Fibroblast of lung (primary cell): ENCODE results near the gene SCN10A. TPM values are rescaled to one million over a fixed set of nuclear protein-coding genes. Genes with fewer than 3 reads are reported as not detected.

ENCODE experiments used
- DNase-seq, 2 donors: peaks; one replicate each; pipeline versions ENCODE4 v3.0.0 to v3.0.0-alpha.2; 2010; ENCODE audit warnings: low read depth in 2 of 2
- H2AFZ ChIP-seq: 2 replicates; pipeline ENCODE4 v1.5.1; 2012; ENCODE audit warnings: low read length, control low read depth, inconsistent platforms
- H3K27ac ChIP-seq: 2 replicates; pipeline ENCODE4 v1.5.1; 2011; ENCODE audit warnings: low read length, control low read depth; ENCODE audit not compliant: insufficient read depth
- H3K27me3 ChIP-seq: 2 replicates; pipeline ENCODE4 v1.5.1; 2011; ENCODE audit warnings: mild to moderate bottlenecking, low read length; ENCODE audit not compliant: control insufficient read depth, insufficient read depth
- H3K36me3 ChIP-seq: 2 replicates; pipeline ENCODE4 v1.5.1; 2011; ENCODE audit warnings: low read length; ENCODE audit not compliant: control insufficient read depth, insufficient read depth
- H3K4me1 ChIP-seq: 2 replicates; pipeline ENCODE4 v1.5.1; 2011; ENCODE audit warnings: low read length; ENCODE audit not compliant: control insufficient read depth, insufficient read depth; ENCODE audit errors: extremely low read depth
- H3K4me2 ChIP-seq: 2 replicates; pipeline ENCODE4 v1.5.1; 2011; ENCODE audit warnings: low read length, control low read depth; ENCODE audit not compliant: insufficient read depth; ENCODE audit errors: extremely low read depth
- H3K4me3 ChIP-seq, 4 experiments: fragments of 200-600 bp in 1 of 4; sonication (generic) in 1 of 4; replicated peaks in 1 of 4; 2 replicates each; pipeline ENCODE4 v1.5.1; 2011 to 2016; ENCODE audit warnings: low read length in 4 of 4, low read depth in 3 of 4, mild to moderate bottlenecking in 3 of 4, control low read depth in 2 of 4, inconsistent platforms in 1 of 4, mixed read lengths in 1 of 4; ENCODE audit not compliant: insufficient read depth in 1 of 4; ENCODE audit errors: control extremely low read depth in 1 of 4
- H3K79me2 ChIP-seq: 2 replicates; pipeline ENCODE4 v1.5.1; 2012; ENCODE audit warnings: mild to moderate bottlenecking, low read length, inconsistent platforms; ENCODE audit not compliant: control insufficient read depth, insufficient read depth
- H3K9ac ChIP-seq: 2 replicates; pipeline ENCODE4 v1.5.1; 2011; ENCODE audit warnings: mild to moderate bottlenecking, low read length, control low read depth; ENCODE audit not compliant: insufficient read depth
- H3K9me3 ChIP-seq: 2 replicates; pipeline ENCODE4 v1.5.1; 2012; ENCODE audit warnings: low read depth, low read length; ENCODE audit not compliant: control insufficient read depth, insufficient read depth
- H4K20me1 ChIP-seq: 2 replicates; pipeline ENCODE4 v1.5.1; 2011; ENCODE audit warnings: low read length; ENCODE audit not compliant: control insufficient read depth, insufficient read depth; ENCODE audit errors: extremely low read depth
- EZH2 ChIP-seq: IDR thresholded peaks from 2 replicates; pipeline ENCODE4 v1.5.1; 2012; ENCODE audit warnings: low read length, control low read depth, mild to moderate bottlenecking; ENCODE audit errors: missing control alignments
- polyA plus RNA-seq, 2 donors: library from polyadenylated mRNA; depleted of rRNA in 1 of 2; stranded (reverse) in 1 of 2; unstranded in 1 of 2; fragments of >200 nt; gene quantifications; 2 replicates each; pipeline ENCODE4 v1.2.1, GENCODE V29; 2011 to 2012; ENCODE audit warnings: missing spikeins in 1 of 2
- total RNA-seq: library from RNA; depleted of rRNA; stranded (reverse); fragments of >200 nt; gene quantifications from 2 replicates; pipeline ENCODE4 v1.2.1, GENCODE V29; 2014
- TF ChIP-seq, protein P1 (sequence below), 2 donors: IDR thresholded peaks in 1 of 2; conservative IDR thresholded peaks in 1 of 2; 1 replicate in 1 of 2; 2 replicates in 1 of 2; pipeline ENCODE4 v1.5.1; 2011 to 2012; ENCODE audit warnings: low read length in 2 of 2, control low read depth in 1 of 2, inconsistent platforms in 1 of 2, low read depth in 1 of 2, mild to moderate bottlenecking in 1 of 2

SCN10A gene
- total and polyA plus RNA-seq, 2 donors (not counting 1 experiment from before 2014, with no cell fraction given), result not detected

DNA sequence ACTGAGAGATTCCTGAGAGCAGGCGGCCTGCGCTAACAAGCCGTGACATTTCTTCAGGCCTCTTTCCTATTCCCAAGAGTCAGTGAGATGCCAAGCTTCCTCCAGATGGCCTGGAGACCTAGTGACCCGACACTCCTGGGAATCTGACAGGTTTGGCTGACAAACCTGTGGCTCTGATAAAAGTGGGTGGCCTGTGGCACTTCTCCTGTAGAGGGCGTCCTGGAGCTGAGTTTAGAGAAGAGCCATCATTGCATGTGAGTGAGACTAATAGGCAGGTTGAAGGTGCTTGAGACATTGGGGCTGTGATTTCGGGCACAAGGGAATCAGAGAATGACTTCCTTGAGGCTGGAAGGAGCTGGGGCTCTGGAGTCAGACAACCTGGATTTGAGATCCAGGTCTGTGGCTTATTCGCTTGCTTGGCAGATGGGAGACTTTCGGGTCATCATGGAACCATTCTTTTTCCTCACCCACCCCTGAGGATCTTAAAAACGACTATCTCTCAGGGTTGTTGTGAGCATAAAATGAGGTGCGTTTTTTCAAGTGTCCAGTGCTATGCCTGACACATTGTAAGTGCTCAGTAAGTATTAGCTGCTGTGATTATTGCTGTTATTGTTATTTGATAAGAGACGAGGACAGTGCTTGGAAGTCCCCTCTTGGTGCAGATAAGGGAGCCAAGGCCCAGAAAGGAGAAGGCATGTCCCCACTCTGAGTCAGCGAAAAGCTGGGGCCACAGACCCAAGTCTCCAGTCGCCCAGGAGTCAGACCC, 77.2 kb downstream of the SCN10A start:
- no peaks in the 10 kb centered on the region for H3K9me3 ChIP-seq
- H3K27ac ChIP-seq, result no peak overlapping the region
- H2AFZ ChIP-seq, result no peak overlapping the region
- no peak overlapping the region for H3K4me2 ChIP-seq
- no peaks in the 10 kb centered on the region for H3K4me1 ChIP-seq
- H3K27me3 ChIP-seq, result no peaks in the 10 kb centered on the region
- H3K36me3 ChIP-seq, result no peaks in the 10 kb centered on the region
- TF ChIP-seq, protein P1, sequence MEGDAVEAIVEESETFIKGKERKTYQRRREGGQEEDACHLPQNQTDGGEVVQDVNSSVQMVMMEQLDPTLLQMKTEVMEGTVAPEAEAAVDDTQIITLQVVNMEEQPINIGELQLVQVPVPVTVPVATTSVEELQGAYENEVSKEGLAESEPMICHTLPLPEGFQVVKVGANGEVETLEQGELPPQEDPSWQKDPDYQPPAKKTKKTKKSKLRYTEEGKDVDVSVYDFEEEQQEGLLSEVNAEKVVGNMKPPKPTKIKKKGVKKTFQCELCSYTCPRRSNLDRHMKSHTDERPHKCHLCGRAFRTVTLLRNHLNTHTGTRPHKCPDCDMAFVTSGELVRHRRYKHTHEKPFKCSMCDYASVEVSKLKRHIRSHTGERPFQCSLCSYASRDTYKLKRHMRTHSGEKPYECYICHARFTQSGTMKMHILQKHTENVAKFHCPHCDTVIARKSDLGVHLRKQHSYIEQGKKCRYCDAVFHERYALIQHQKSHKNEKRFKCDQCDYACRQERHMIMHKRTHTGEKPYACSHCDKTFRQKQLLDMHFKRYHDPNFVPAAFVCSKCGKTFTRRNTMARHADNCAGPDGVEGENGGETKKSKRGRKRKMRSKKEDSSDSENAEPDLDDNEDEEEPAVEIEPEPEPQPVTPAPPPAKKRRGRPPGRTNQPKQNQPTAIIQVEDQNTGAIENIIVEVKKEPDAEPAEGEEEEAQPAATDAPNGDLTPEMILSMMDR (conservative IDR thresholded peaks at IDR 0.05 in 1 of 2, IDR thresholded peaks at IDR 0.05 in 1 of 2; ENCODE audit: low read depth in 1 of 2, low read length in 2 of 2), result peak; percentile 54 to 81
- no peak for TF ChIP-seq EZH2
- no peak overlapping the region for H3K9ac ChIP-seq
- H3K79me2 ChIP-seq, result no peaks in the 10 kb centered on the region
- DNase-seq, result peak; percentile 3 to 41
- no peak overlapping the region for H3K4me3 ChIP-seq
- no peaks in the 10 kb centered on the region for H4K20me1 ChIP-seq

DNA sequence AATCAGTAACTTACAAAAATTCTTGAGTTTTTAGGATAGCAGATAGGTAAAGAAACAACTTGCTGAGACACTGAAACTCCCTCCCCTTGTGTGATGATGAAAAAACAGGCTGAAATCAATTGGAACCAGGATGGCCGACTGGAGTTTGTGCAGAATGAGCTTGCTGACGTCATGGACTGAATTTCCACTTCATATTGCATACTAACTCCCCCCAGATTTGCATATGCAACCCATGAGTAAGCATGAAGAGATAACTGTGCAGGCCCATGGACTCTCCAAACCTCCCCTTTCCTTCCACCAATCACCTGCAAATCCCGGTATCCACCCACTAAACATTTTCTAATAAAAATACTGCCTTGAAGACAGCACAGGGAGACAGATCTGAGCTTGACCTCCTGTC, 84.5 kb downstream of the SCN10A start:
- no peaks in the 10 kb centered on the region for H3K79me2 ChIP-seq
- DNase-seq, result peak in 1 of 2 donors; percentile 34

DNA sequence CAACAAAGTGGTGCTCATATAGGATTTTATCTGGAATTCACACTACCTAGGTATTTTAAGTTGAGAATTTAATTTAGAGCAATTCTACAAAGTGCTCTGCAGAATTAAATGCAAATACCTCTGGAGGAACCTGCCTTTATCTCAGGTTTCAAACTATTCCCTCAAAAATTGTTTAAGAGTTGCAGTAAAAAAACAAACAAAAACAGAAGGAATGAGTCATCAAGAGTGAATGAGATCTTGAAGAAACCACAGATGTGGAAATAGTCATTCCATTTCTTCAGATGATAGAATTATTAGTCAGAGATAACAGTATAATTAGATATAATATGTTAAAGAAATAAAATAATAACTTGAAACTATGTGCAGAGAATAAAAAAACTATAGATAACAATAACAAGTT, 85.7 kb downstream of the SCN10A start:
- no peak overlapping the region for H3K27ac ChIP-seq
- no peaks in the 10 kb centered on the region for H3K27me3 ChIP-seq
- no peak overlapping the region for H3K4me2 ChIP-seq
- H3K9me3 ChIP-seq, result no peaks in the 10 kb centered on the region
- H3K9ac ChIP-seq, result no peak overlapping the region
- H4K20me1 ChIP-seq, result no peaks in the 10 kb centered on the region
- no peak overlapping the region for H3K4me3 ChIP-seq
- TF ChIP-seq, protein P1 (conservative IDR thresholded peaks at IDR 0.05 in 1 of 2, IDR thresholded peaks at IDR 0.05 in 1 of 2; ENCODE audit: low read depth in 1 of 2, low read length in 2 of 2), result no peak
- no peak for TF ChIP-seq EZH2
- H3K36me3 ChIP-seq, result no peaks in the 10 kb centered on the region
- peaks cover 5% of the 10 kb centered on the region for H3K4me1 ChIP-seq
- no peaks in the 10 kb centered on the region for H3K79me2 ChIP-seq
- H2AFZ ChIP-seq, result no peak overlapping the region
- DNase-seq, result peak; percentile 43 to 73

More for the DNA sequence above, 84.5 kb downstream of the SCN10A start:
- no peaks in the 10 kb centered on the region for H3K27me3 ChIP-seq
- no peak overlapping the region for H3K9ac ChIP-seq
- no peak overlapping the region for H3K27ac ChIP-seq
- no peak overlapping the region for H3K4me3 ChIP-seq
- no peak overlapping the region for H2AFZ ChIP-seq
- H4K20me1 ChIP-seq, result no peaks in the 10 kb centered on the region
- no peak for TF ChIP-seq EZH2
- no peak overlapping the region for H3K4me2 ChIP-seq
- H3K9me3 ChIP-seq, result no peaks in the 10 kb centered on the region
- H3K4me1 ChIP-seq, result no peaks in the 10 kb centered on the region
- H3K36me3 ChIP-seq, result no peaks in the 10 kb centered on the region
